Activated CD4-positive, alpha-beta T cell treated with anti-CD3 and anti-CD28 coated beads, Interleukin-2, amount 10 ng/mL, durations not matched to agents 7 days and 5 days (primary cell): ENCODE data around the gene GRIPAP1. TPM values are rescaled to one million over a fixed set of nuclear protein-coding genes. Genes with fewer than 3 reads are reported as not detected.

Experiments
- CTCF ChIA-PET: fragments of 350-600 bp; sonication (Branson Sonifier 250); formaldehyde crosslinking; loops from one replicate; lab custom pipeline; 2021; ENCODE audit warnings: antibody characterized with exemption; lab: Charles Lee
- POLR2A ChIA-PET: fragments of 350-600 bp; sonication (Branson Sonifier 250); formaldehyde crosslinking; loops from one replicate; lab custom pipeline; 2021; ENCODE audit warnings: antibody characterized with exemption; lab: Charles Lee
- DNase-seq: peaks from one replicate; pipeline ENCODE4 v3.0.0-alpha.2; 2020
- H3K27ac Mint-ChIP-seq: one replicate; pipeline ENCODE4 v1.8.0; 2021; ENCODE audit warnings: mild to moderate bottlenecking, moderate library complexity, mixed read lengths
- H3K27me3 Mint-ChIP-seq: one replicate; pipeline ENCODE4 v1.8.0; 2021; ENCODE audit warnings: mixed read lengths
- H3K36me3 Mint-ChIP-seq: one replicate; pipeline ENCODE4 v1.8.0; 2021; ENCODE audit warnings: low read depth, mixed read lengths
- H3K4me1 Mint-ChIP-seq: one replicate; pipeline ENCODE4 v1.8.0; 2021; ENCODE audit warnings: mixed read lengths
- H3K4me3 Mint-ChIP-seq: one replicate; pipeline ENCODE4 v1.8.0; 2021; ENCODE audit warnings: mild to moderate bottlenecking, moderate library complexity, mixed read lengths
- H3K9me3 Mint-ChIP-seq: one replicate; pipeline ENCODE4 v1.8.0; 2021; ENCODE audit warnings: mixed read lengths
- total RNA-seq, 2 experiments: library from RNA; stranded (reverse); gene quantifications; one replicate each; pipeline ENCODE4 v1.2.3, GENCODE V29; 2021

GRIPAP1 gene
- total RNA-seq, 2 experiments from 2014 or later, result 73.2 to 91.2 TPM

DNA sequence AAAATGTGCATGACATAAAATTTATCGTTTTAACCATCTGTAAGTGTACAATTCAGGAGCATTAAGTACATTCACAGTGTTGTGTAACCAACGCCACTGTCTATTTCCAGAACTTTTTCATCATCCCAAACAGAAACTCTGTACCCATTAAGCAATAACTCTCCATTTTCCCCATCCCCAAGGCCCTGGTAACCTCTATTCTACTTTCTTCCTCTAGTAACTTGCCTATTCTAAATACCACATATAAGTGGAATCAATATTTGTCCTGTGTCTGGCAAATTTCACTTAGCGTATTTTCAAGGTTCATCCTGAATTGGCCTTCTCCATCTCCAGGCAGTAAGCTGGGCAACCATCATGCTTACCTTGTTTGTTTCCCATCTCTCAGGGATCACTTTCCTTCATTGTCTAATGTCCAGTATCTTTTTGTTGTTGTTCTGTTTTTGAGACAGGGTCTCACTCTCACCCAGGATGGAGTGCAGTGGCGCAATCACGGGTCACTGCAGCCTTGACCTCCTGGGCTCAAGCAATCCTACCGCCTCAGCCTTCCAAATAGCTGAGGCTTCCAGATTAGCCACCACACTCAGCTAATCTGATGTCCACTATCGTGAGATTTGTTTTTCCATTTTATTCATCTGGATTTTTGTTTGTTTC lies 17.7 kb upstream of the GRIPAP1 start:
- no peaks in the 10 kb centered on the region for H3K27me3 Mint-ChIP-seq
- H3K4me3 Mint-ChIP-seq, result no peak overlapping the region
- CTCF ChIA-PET, result interaction anchor here (0.6 kb wide), 1 partner anchor 790 kb away, joined by 3 read pairs; no protein-coding TSS in a partner anchor
- POLR2A ChIA-PET, result interaction anchor here (0.6 kb wide), 1 partner anchor 58 kb away, joined by 7 read pairs; no protein-coding TSS in a partner anchor
- no peaks in the 10 kb centered on the region for H3K9me3 Mint-ChIP-seq
- H3K4me1 Mint-ChIP-seq, result peaks cover 4% of the 10 kb centered on the region
- DNase-seq, result no peak
- no peak overlapping the region for H3K27ac Mint-ChIP-seq
- peaks cover 4% of the 10 kb centered on the region for H3K36me3 Mint-ChIP-seq

DNA sequence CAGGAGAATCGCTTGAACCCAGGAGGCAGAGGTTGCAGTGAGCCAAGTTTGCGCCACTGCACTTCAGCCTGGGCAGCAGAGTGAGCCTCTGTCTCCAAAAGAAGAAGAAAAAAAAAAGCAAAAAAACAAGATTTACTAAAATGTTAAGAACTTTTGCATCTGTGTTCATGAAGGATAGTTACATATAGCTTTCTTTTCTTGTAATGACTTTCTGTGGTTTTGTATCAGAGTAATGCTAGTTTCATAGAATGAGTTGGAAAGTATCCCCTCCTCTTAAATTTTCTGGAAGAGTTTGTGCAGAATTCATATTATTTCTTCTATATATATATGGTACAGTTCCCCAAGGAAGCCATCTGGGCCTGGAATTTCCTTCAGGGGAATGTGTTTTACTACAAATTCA lies 17.0 kb upstream of the GRIPAP1 start:
- Mint-ChIP-seq H3K36me3 (no peaks in the 10 kb centered on the region), H3K27me3 (no peaks in the 10 kb centered on the region), H3K27ac (no peak overlapping the region), H3K9me3 (no peaks in the 10 kb centered on the region), H3K4me1 (peaks cover 4% of the 10 kb centered on the region), H3K4me3 (no peak overlapping the region)
- ChIA-PET CTCF (interaction anchor here (0.6 kb wide), 1 partner anchor 789 kb away, joined by 3 read pairs; no protein-coding TSS in a partner anchor), POLR2A (interaction anchor here (0.6 kb wide), 1 partner anchor 57 kb away, joined by 7 read pairs; no protein-coding TSS in a partner anchor)
- DNase-seq, result no peak

DNA sequence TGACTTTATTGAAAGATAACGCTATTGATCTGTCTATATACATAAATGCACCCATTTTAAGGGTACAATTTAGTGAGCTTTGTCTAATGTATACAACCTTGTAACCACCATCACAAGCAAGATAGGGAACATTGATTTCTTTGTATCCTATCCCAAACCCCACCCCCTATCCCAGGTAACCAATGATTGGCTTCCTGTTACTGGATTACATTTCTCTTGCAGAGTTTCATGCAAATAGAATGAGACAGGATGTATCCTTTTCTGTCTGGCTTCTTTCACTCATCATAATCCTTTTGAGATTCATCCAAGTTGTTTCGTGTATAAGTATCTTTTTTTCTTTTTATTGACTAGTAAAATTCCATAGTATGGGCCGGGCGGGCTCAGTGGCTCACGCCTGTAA lies 1.6 kb upstream of the GRIPAP1 start:
- Mint-ChIP-seq H3K4me3 (peak overlapping the region; percentile 51), H3K27ac (peak overlapping the region; percentile 52), H3K27me3 (no peaks in the 10 kb centered on the region), H3K9me3 (no peaks in the 10 kb centered on the region), H3K4me1 (peaks cover 23% of the 10 kb centered on the region), H3K36me3 (peaks cover 13% of the 10 kb centered on the region)
- CTCF ChIA-PET, result interaction anchor here (0.6 kb wide), 1 partner anchor 325 kb away, joined by 4 read pairs; no protein-coding TSS in a partner anchor
- POLR2A ChIA-PET, result no interaction called here
- no peak for DNase-seq

DNA sequence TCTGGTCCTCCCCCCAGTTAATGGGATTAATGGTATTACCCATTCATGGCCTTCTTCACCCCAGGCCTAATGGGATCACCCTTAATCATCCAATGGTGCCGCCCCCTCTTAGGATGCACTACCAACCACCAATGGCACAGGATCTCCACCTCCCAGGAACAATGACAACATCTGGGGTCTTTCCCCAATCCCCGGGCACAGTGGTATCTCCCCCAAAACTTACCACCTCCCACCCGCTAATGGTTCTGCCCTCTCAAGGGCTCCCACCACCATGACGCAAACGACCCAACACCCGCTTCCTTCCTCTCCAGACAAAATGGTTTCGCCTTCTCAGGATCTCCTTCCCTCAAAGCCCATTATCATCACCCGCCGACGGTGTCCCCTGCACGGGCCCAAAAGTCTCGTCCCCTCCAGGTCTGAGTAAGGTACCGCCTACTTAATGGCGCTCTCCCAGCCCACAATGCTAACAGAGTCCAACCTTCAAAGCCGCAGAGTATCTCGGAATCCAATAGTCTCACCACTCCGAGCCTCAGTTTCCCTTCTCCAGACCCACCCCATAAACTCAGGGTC lies 458 bp downstream of the GRIPAP1 start:
- Mint-ChIP-seq H3K27ac (peak overlapping the region; percentile 97), H3K36me3 (peaks cover 32% of the 10 kb centered on the region), H3K9me3 (no peaks in the 10 kb centered on the region), H3K4me1 (peaks cover 41% of the 10 kb centered on the region), H3K4me3 (peak overlapping the region; percentile 100), H3K27me3 (no peaks in the 10 kb centered on the region)
- POLR2A ChIA-PET, result no interaction called here
- CTCF ChIA-PET, result no interaction called here
- DNase-seq, result peak; percentile 51

DNA sequence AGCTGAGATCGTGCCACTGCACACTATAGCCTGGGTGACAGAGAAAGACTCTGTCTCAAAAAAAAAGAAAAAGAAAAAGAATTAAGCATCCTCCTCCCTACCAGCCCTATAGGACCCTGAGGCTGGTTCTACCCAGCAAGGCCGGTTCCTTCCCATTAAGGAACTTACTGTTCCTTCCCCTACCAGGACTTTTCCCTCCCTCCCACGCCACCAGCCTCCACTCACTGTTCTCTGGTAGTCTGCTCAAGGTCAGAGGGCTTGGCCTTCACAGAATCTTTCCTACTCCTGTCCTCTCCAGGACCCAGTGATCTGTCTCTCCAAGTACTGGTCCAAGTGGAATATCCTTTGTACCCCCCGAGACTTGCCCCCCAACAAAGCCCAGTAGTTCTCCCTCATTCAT lies 1.4 kb downstream of the GRIPAP1 start:
- Mint-ChIP-seq H3K9me3 (no peaks in the 10 kb centered on the region), H3K27me3 (no peaks in the 10 kb centered on the region), H3K4me1 (peaks cover 42% of the 10 kb centered on the region), H3K27ac (no peak overlapping the region), H3K36me3 (peaks cover 34% of the 10 kb centered on the region), H3K4me3 (peak overlapping the region; percentile 100)
- DNase-seq, result no peak
- ChIA-PET CTCF (no interaction called here), POLR2A (no interaction called here)

DNA sequence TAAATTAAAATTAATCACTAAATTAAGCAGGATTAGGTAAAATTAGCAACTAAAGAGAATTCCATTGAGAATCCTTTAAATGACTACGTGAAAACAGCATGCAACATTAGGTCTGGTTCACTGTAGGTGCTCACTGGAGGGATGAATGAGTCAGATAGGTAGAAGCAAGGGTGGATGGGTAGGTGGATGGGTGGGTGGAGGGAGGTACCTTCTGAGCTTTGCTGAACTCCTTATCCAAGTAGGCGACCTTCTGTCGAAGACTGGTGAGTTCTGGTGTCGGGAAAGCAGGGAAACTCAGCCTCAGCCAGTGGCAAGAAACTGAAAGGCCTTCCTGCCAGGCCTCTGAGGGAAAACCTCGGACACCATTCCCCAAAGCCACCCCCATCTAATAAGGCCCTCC lies 3.0 kb downstream of the GRIPAP1 start:
- CTCF ChIA-PET, result interaction anchor here (0.5 kb wide), 1 partner anchor 100 kb away, joined by 3 read pairs; no protein-coding TSS in a partner anchor
- Mint-ChIP-seq H3K36me3 (peaks cover 38% of the 10 kb centered on the region), H3K4me1 (peaks cover 42% of the 10 kb centered on the region), H3K4me3 (no peak overlapping the region), H3K27me3 (no peaks in the 10 kb centered on the region), H3K27ac (no peak overlapping the region), H3K9me3 (no peaks in the 10 kb centered on the region)
- POLR2A ChIA-PET, result no interaction called here
- no peak for DNase-seq

DNA sequence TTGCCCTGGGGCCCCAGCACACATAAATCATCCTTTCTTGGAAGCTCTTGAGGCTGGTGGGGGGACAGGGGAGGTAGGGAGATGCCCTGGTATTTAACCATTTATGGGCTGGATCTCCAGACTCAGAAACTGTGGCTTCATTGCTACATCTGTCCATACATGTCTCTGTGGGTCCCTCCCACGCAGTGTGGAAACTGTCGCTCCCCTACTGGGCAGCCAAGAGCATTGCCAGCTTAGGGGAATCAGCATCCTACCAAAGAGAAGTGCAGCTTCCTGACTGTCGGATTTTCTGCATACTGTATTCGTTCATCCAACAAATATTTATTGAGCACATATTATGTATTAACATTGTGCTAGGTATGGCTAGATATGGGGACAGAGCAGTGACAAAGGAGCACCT lies 3.7 kb downstream of the GRIPAP1 start:
- H3K4me3 Mint-ChIP-seq, result no peak overlapping the region
- POLR2A ChIA-PET, result no interaction called here

DNA sequence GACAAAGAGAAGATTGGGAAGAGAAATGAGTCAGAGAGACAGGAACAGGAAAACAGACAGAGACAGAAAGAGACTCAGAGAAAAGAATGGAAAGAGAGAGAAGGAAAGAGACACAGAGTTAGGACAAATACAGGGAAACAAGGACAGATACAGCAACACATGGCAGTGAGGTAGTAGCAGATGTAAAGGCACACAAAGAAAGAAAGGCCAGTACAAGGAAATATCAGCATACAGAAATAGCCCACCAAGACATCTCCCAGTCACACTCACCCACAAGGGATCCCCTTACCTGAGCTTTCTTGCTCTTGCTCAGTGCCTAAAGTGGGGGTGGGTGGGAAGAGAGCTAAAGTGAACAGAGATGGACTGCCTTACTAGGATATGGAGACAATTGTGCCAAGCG lies 4.2 kb downstream of the GRIPAP1 start:
- Mint-ChIP-seq H3K27me3 (no peaks in the 10 kb centered on the region), H3K4me3 (no peak overlapping the region), H3K9me3 (no peaks in the 10 kb centered on the region), H3K36me3 (peaks cover 42% of the 10 kb centered on the region), H3K4me1 (peaks cover 37% of the 10 kb centered on the region), H3K27ac (no peak overlapping the region)
- POLR2A ChIA-PET, result no interaction called here
- no peak for DNase-seq
- CTCF ChIA-PET, result no interaction called here

More for the DNA sequence above, 3.7 kb downstream of the GRIPAP1 start:
- no peak for DNase-seq
- Mint-ChIP-seq H3K27ac (no peak overlapping the region), H3K9me3 (no peaks in the 10 kb centered on the region), H3K36me3 (peaks cover 40% of the 10 kb centered on the region), H3K27me3 (no peaks in the 10 kb centered on the region), H3K4me1 (peaks cover 37% of the 10 kb centered on the region)
- CTCF ChIA-PET, result no interaction called here

DNA sequence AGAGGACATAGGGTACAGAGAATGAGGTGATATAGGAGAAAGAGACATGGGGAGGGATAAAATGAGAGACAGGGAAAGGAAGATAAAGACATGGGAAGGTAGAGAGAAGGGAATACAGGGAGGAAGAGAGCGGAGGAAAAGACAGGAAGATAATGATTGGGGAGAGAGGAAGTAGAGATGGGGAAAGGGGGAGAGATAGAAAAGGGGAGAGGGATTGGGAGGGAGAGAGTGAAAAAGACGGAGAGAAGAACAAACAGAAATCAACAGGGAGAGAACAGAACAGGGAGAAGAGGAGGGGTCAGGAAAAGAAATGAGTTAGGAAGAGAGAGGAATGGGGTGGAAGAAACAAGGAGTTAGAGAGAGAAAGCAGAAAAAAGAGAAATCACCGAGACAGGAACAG lies 4.6 kb downstream of the GRIPAP1 start:
- ChIA-PET POLR2A (no interaction called here), CTCF (no interaction called here)
- Mint-ChIP-seq H3K4me3 (no peak overlapping the region), H3K36me3 (peaks cover 45% of the 10 kb centered on the region), H3K4me1 (peaks cover 39% of the 10 kb centered on the region), H3K9me3 (no peaks in the 10 kb centered on the region), H3K27me3 (no peaks in the 10 kb centered on the region), H3K27ac (no peak overlapping the region)
- DNase-seq, result no peak

DNA sequence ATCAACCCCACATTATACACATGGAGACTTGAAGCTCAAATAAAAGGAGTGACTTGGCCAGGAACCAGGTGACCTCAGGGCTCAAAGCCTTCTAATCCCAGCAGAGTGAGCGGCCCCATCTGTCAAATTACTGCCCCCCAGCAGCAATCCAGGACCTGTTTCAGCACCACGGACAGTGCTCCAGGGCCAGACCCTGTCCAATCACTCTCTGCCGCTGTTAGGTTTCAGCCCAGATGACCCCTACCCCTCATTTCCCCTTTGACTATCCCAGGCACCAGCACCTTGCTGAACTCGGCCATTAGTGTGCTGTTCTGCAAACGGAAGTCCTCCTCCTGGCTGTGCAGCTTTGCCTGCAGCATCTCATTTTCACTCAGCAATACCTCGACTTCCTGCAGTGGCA lies 5.1 kb downstream of the GRIPAP1 start:
- POLR2A ChIA-PET, result no interaction called here
- H3K27ac Mint-ChIP-seq, result no peak overlapping the region
- no peaks in the 10 kb centered on the region for H3K9me3 Mint-ChIP-seq
- H3K4me1 Mint-ChIP-seq, result peaks cover 39% of the 10 kb centered on the region
- H3K4me3 Mint-ChIP-seq, result no peak overlapping the region
- peaks cover 47% of the 10 kb centered on the region for H3K36me3 Mint-ChIP-seq
- CTCF ChIA-PET, result no interaction called here
- no peaks in the 10 kb centered on the region for H3K27me3 Mint-ChIP-seq
- peak; percentile 11 for DNase-seq

DNA sequence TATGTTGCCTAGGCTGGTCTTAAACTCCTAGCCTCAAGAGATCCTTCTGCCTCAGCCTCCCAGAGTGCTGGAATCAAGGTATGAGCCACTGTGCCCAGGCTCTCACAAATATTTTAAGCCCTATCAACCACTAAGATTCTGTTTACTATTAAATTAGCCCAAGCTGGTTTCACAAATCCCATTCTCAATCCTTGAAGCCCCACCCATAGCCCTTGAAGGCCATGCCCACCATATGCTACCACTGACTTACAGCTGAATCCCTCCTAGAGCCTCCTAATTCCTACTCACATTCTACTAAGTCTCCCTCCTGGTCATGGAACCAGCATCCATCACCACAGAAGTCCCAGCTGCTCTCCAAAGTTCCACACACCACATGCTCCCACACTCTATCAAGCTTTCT lies 9.7 kb downstream of the GRIPAP1 start:
- DNase-seq, result no peak
- no peak overlapping the region for H3K27ac Mint-ChIP-seq
- ChIA-PET POLR2A (no interaction called here), CTCF (no interaction called here)
- no peaks in the 10 kb centered on the region for H3K9me3 Mint-ChIP-seq
- peaks cover 10% of the 10 kb centered on the region for H3K4me1 Mint-ChIP-seq
- peaks cover 40% of the 10 kb centered on the region for H3K36me3 Mint-ChIP-seq
- H3K4me3 Mint-ChIP-seq, result no peak overlapping the region
- no peaks in the 10 kb centered on the region for H3K27me3 Mint-ChIP-seq

DNA sequence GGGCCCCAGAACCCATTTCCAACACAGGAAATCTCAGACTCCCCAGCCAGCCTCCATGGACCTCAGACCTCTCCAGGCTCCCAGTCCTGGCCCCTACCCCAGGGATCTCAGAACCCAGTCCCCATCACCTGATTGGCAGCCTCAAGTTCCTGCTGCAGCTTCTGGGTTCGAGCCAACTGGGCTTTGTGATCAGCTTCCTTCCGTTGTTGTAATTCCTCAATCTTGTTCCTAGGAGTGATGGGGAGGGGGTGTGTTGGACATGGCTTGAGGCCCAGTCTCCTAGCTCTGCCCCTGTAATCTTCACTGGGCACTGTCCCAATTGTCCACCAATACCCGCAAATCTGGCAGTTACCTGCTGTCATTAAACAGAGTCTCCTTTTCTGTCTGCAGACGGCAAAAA lies 12.6 kb downstream of the GRIPAP1 start:
- Mint-ChIP-seq H3K4me3 (no peak overlapping the region), H3K27me3 (no peaks in the 10 kb centered on the region), H3K4me1 (peaks cover 2% of the 10 kb centered on the region), H3K9me3 (no peaks in the 10 kb centered on the region), H3K36me3 (peaks cover 36% of the 10 kb centered on the region), H3K27ac (peak overlapping the region; percentile 5)
- ChIA-PET POLR2A (no interaction called here), CTCF (no interaction called here)
- DNase-seq, result no peak

DNA sequence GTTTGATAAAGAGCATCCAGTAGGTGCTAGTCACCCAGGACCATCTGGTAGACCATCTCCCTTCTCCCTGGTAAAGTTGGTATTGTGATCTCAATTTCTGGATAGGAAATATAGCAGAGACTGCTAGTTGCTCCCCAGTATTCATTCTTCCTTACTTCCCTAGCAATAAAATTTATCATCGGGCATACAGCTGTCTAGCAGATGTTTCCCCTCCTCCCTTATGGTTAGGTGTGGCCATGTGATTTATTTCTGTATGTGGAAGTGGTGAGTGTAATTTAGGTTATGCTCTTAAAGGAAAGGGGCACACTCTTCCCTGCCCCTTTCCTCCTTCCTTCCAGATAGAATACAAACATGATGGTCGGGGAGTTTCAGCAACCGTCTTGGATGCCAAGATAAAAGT lies 18.2 kb downstream of the GRIPAP1 start:
- Mint-ChIP-seq H3K27ac (no peak overlapping the region), H3K4me1 (no peaks in the 10 kb centered on the region), H3K4me3 (no peak overlapping the region), H3K36me3 (peaks cover 38% of the 10 kb centered on the region), H3K9me3 (no peaks in the 10 kb centered on the region), H3K27me3 (no peaks in the 10 kb centered on the region)
- CTCF ChIA-PET, result no interaction called here
- POLR2A ChIA-PET, result no interaction called here
- no peak for DNase-seq
